H1 (cell line): Measurements from ENCODE around the gene NPTN. TPM values are rescaled to one million over a fixed set of nuclear protein-coding genes. Genes with fewer than 3 reads are reported as not detected.

Source experiments
- CTCF ChIA-PET: fragments of 300-600 bp; sonication (Branson Sonifier 250); formaldehyde crosslinking; loops from one replicate; lab custom pipeline; 2021; ENCODE audit not compliant: partially characterized antibody; lab: Charles Lee
- POLR2A ChIA-PET: fragments of 300-600 bp; sonication (Branson Sonifier 250); formaldehyde crosslinking; loops from one replicate; lab custom pipeline; 2021; ENCODE audit warnings: inconsistent platforms; ENCODE audit not compliant: partially characterized antibody; lab: Charles Lee
- DNase-seq, 2 experiments: peaks; one replicate each; pipeline versions ENCODE4 v3.0.0 to v3.0.0-alpha.2; 2010 to 2022; ENCODE audit warnings: low spot score in 2 of 2, low read depth in 1 of 2, mixed read lengths in 1 of 2
- FAIRE-seq: peaks from 2 replicates; lab custom pipeline; 2011; peaks lifted over from hg19 to GRCh38; lab: Jason Lieb, UNC
- H2AFZ ChIP-seq: 2 replicates; pipeline ENCODE4 v1.8.1; 2012; ENCODE audit warnings: low read length, inconsistent platforms
- H2AK5ac ChIP-seq: 2 replicates; pipeline ENCODE4 v1.6.1; 2013; ENCODE audit warnings: low read depth, low read length
- H2BK120ac ChIP-seq: replicated peaks from 2 replicates; pipeline ENCODE3; 2013; ENCODE audit warnings: low read depth, low read length, inconsistent platforms
- H2BK12ac ChIP-seq: 2 replicates; pipeline ENCODE4 v1.6.1; 2013; ENCODE audit warnings: low read depth, low read length
- H2BK15ac ChIP-seq: 2 replicates; pipeline ENCODE4 v1.6.1; 2013; ENCODE audit warnings: low read length
- H2BK20ac ChIP-seq: 2 replicates; pipeline ENCODE4 v1.6.1; 2013; ENCODE audit warnings: low read length
- H2BK5ac ChIP-seq: 2 replicates; pipeline ENCODE4 v1.6.1; 2013; ENCODE audit warnings: low read depth, low read length
- H3K14ac ChIP-seq: 2 replicates; pipeline ENCODE4 v1.6.1; 2013; ENCODE audit warnings: inconsistent platforms; ENCODE audit not compliant: insufficient read length
- H3K18ac ChIP-seq: 2 replicates; pipeline ENCODE4 v1.6.1; 2013; ENCODE audit warnings: low read length; ENCODE audit errors: extremely low read depth
- H3K23ac ChIP-seq: 2 replicates; pipeline ENCODE4 v1.6.1; 2013; ENCODE audit warnings: inconsistent platforms; ENCODE audit not compliant: insufficient read length
- H3K23me2 ChIP-seq: 2 replicates; pipeline ENCODE4 v1.6.1; 2013; ENCODE audit warnings: low read depth, low read length
- H3K27ac ChIP-seq: 2 replicates; pipeline ENCODE4 v1.6.1; 2011; ENCODE audit warnings: low read depth, low read length, inconsistent platforms
- H3K27me3 ChIP-seq, 4 experiments: replicated peaks in 1 of 4; 1 replicate in 1 of 4; 2 replicates in 3 of 4; pipeline versions ENCODE4 v1.6.1 to v1.8.1; 2011 to 2013; ENCODE audit warnings: low read length in 3 of 4, mild to moderate bottlenecking in 3 of 4, inconsistent platforms in 2 of 4, mixed read lengths in 2 of 4, moderate library complexity in 1 of 4; ENCODE audit not compliant: control insufficient read depth in 3 of 4, insufficient read depth in 3 of 4; ENCODE audit errors: extremely low read depth in 1 of 4
- H3K36me3 ChIP-seq, 4 experiments: 2 replicates each; pipeline versions ENCODE4 v1.6.1 to v1.8.1; 2011 to 2013; ENCODE audit warnings: mild to moderate bottlenecking in 4 of 4, low read length in 3 of 4, moderate library complexity in 2 of 4, control low read depth in 1 of 4, inconsistent platforms in 1 of 4; ENCODE audit not compliant: insufficient read depth in 4 of 4, control insufficient read depth in 2 of 4
- H3K4ac ChIP-seq: replicated peaks from 2 replicates; pipeline ENCODE3; 2013; ENCODE audit warnings: low read length, low read depth, mixed read lengths, inconsistent platforms; ENCODE audit not compliant: insufficient read length
- H3K4me1 ChIP-seq, 4 experiments: replicated peaks in 1 of 4; 1 replicate in 1 of 4; 2 replicates in 3 of 4; pipeline versions ENCODE4 v1.6.1 to v1.8.1; 2011 to 2013; ENCODE audit warnings: low read length in 3 of 4, inconsistent platforms in 2 of 4, mixed read lengths in 1 of 4; ENCODE audit not compliant: insufficient read depth in 4 of 4, control insufficient read depth in 3 of 4
- H3K4me2 ChIP-seq, 2 experiments: 2 replicates each; pipeline versions ENCODE4 v1.6.1 to v1.8.1; 2011 to 2013; ENCODE audit warnings: low read depth in 2 of 2, low read length in 2 of 2, control low read depth in 1 of 2, inconsistent platforms in 1 of 2, mild to moderate bottlenecking in 1 of 2; ENCODE audit not compliant: insufficient read depth in 1 of 2
- H3K4me3 ChIP-seq, 4 experiments: fragments of 200-600, 300-600 bp in 1 of 4; sonication (generic), shearing (Covaris generic), sonication (Bioruptor Twin) in 1 of 4; 2 replicates each; pipeline versions ENCODE4 v1.5.1 to v1.8.1; 2011 to 2016; ENCODE audit warnings: low read length in 4 of 4, low read depth in 3 of 4, control low read depth in 2 of 4, inconsistent platforms in 2 of 4, mild to moderate bottlenecking in 2 of 4, mixed read lengths in 1 of 4, moderate library complexity in 1 of 4; ENCODE audit not compliant: insufficient read depth in 2 of 4; ENCODE audit errors: extremely low read depth in 1 of 4
- H3K56ac ChIP-seq: replicated peaks from 2 replicates; pipeline ENCODE3; 2013; ENCODE audit warnings: low read depth, mild to moderate bottlenecking, mixed read lengths, low read length, inconsistent platforms; ENCODE audit not compliant: insufficient read length
- H3K79me1 ChIP-seq: 2 replicates; pipeline ENCODE4 v1.6.1; 2013; ENCODE audit warnings: low read depth, low read length, control low read depth
- H3K79me2 ChIP-seq, 2 experiments: 2 replicates each; pipeline versions ENCODE4 v1.6.1 to v1.8.1; 2012 to 2013; ENCODE audit warnings: low read length in 2 of 2, mild to moderate bottlenecking in 2 of 2, inconsistent platforms in 1 of 2; ENCODE audit not compliant: insufficient read depth in 2 of 2, control insufficient read depth in 1 of 2
- H3K9ac ChIP-seq, 4 experiments: replicated peaks in 1 of 4; 1 replicate in 1 of 4; 2 replicates in 3 of 4; pipeline versions ENCODE4 v1.6.1 to v1.8.1; 2011 to 2013; ENCODE audit warnings: low read depth in 3 of 4, low read length in 3 of 4, control low read depth in 2 of 4, mild to moderate bottlenecking in 2 of 4, moderate library complexity in 2 of 4, inconsistent platforms in 1 of 4; ENCODE audit errors: extremely low read depth in 1 of 4
- H3K9me3 ChIP-seq, 2 experiments: 2 replicates each; pipeline versions ENCODE4 v1.6.1 to v1.8.1; 2012 to 2013; ENCODE audit warnings: mild to moderate bottlenecking in 2 of 2, moderate library complexity in 2 of 2, control low read depth in 1 of 2, inconsistent platforms in 1 of 2, low read depth in 1 of 2, low read length in 1 of 2, mixed read lengths in 1 of 2; ENCODE audit not compliant: insufficient read depth in 2 of 2
- H4K20me1 ChIP-seq, 2 experiments: replicated peaks in 1 of 2; 2 replicates each; pipeline versions ENCODE3 to v1.8.1; 2011 to 2013; ENCODE audit warnings: inconsistent platforms in 2 of 2, low read length in 2 of 2, mild to moderate bottlenecking in 1 of 2; ENCODE audit not compliant: insufficient read depth in 2 of 2, control insufficient read depth in 1 of 2
- H4K5ac ChIP-seq: 2 replicates; pipeline ENCODE4 v1.6.1; 2013; ENCODE audit warnings: low read length, low read depth, mixed read lengths, inconsistent platforms; ENCODE audit not compliant: insufficient read length
- H4K8ac ChIP-seq: 2 replicates; pipeline ENCODE4 v1.8.0; 2013; ENCODE audit warnings: mild to moderate bottlenecking, moderate library complexity, low read length, inconsistent platforms; ENCODE audit not compliant: insufficient read depth; ENCODE audit errors: extremely low read depth
- H4K91ac ChIP-seq: replicated peaks from 2 replicates; pipeline ENCODE3; 2013; ENCODE audit warnings: low read length, mixed read lengths, inconsistent platforms; ENCODE audit not compliant: insufficient read length
- RAD21 ChIP-seq, 2 experiments: IDR thresholded peaks in 1 of 2; conservative IDR thresholded peaks in 1 of 2; 2 replicates each; pipeline ENCODE4 v1.6.1; 2011; ENCODE audit warnings: low read depth in 2 of 2, low read length in 2 of 2, improper control_type of control experiment in 1 of 2, inconsistent platforms in 1 of 2, mild to moderate bottlenecking in 1 of 2, moderate library complexity in 1 of 2
- SRF ChIP-seq: IDR thresholded peaks from 2 replicates; pipeline ENCODE4 v1.6.1; 2011; ENCODE audit warnings: mild to moderate bottlenecking, low read depth, low read length, moderate library complexity
- whole genome bisulfite sequencing, 2 experiments: shearing (Covaris generic) in 1 of 2; methylation state at CpG; one replicate each; pipeline versions ENCODE4 v1.1.6 to v1.1.7; 2013 to 2015; ENCODE audit warnings: low lambda C conversion rate in 2 of 2, mixed read lengths in 2 of 2, inconsistent platforms in 1 of 2, low coverage in 1 of 2, missing lambda C conversion rate in 1 of 2; ENCODE audit not compliant: insufficient replicate concordance in 2 of 2, insufficient coverage in 1 of 2, insufficient read length in 1 of 2; ENCODE audit errors: extremely low coverage in 1 of 2, missing lambda C conversion rate in 1 of 2; 5-methylcytosine and 5-hydroxymethylcytosine counted together
- polyA plus RNA-seq, 7 experiments: library from polyadenylated mRNA; depleted of rRNA in 3 of 7; stranded (reverse) in 5 of 7; unstranded in 2 of 7; fragments of >200 nt in 5 of 7; fragments of 200-250 nt in 2 of 7; gene quantifications; 1 replicate in 5 of 7; 2 replicates in 1 of 7; 4 replicates in 1 of 7; pipeline versions ENCODE4 v1.2.1 to v1.2.3, GENCODE V29; 2011 to 2013; ENCODE audit warnings: missing spikeins in 2 of 7, mixed read lengths in 2 of 7
- total RNA-seq: library from RNA; stranded (reverse); fragmentation: NEBNext Ultra II Directional; extraction: Animal tissue kit (Norgen Biotek cat#: 25700); gene quantifications from 2 replicates; pipeline ENCODE4 v1.2.1, GENCODE V29; 2021

NPTN gene
- total and polyA plus RNA-seq, 2 of the 8 experiments (the other 6 are each of a cell fraction or from before 2014, with no cell fraction given), result 67.0 to 113 TPM

DNA sequence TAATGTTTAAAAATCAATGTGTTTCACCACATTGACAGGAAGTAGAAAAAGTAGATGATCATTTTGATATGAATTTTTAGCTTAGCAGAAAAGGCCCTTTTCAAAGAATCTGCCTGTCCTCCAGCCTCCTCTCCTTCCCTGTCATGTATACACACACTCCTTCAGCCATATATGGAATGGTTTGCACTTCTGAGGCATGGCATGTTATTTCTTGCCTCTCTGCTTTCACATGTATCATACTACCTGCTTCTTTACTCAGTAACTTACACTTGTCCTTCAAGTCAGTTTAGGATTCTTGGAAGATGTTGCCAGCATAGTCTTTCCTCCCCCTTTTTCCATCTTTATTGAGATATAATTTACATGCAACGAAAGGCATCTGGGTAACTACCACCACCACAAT, 111.2 kb downstream of the NPTN start:
- Histone ChIP-seq H3K79me2 (no peaks in the 10 kb centered on the region), H2AK5ac (no peak overlapping the region), H2BK5ac (no peak overlapping the region), H3K4me1 (peaks cover 3 to 9% (median 5%) of the 10 kb centered on the region in 4 experiments; a peak in 4 of 7 replicates), H3K23me2 (no peaks in the 10 kb centered on the region), H3K4ac (no peak overlapping the region), H3K56ac (no peak overlapping the region), H3K36me3 (no peaks in the 10 kb centered on the region), H3K27ac (no peak overlapping the region), H3K14ac (no peak overlapping the region), H2BK12ac (no peak overlapping the region), H3K9ac (no peak overlapping the region), H2BK15ac (no peak overlapping the region), H4K5ac (no peak overlapping the region), H2AFZ (peak overlapping the region; percentile 70; the same call in 1 of the 2 replicates), H2BK20ac (no peak overlapping the region), H4K8ac (no peak overlapping the region), H3K18ac (no peak overlapping the region), H3K27me3 (no peaks in the 10 kb centered on the region), H2BK120ac (no peak overlapping the region), H3K4me3 (no peak overlapping the region), H3K9me3 (no peaks in the 10 kb centered on the region), H4K20me1 (no peaks in the 10 kb centered on the region), H4K91ac (no peak overlapping the region), H3K23ac (no peak overlapping the region), H3K79me1 (no peaks in the 10 kb centered on the region), H3K4me2 (no peak overlapping the region)
- ChIA-PET CTCF (interaction anchor here (0.7 kb wide), 1 partner anchor 8 kb away, joined by 3 read pairs; no protein-coding TSS in a partner anchor), POLR2A (no interaction called here)
- no peak for FAIRE-seq
- no peak for DNase-seq
- 85% methylated on average over 1 of the region's 1 CpG; no CpG with 5 or more reads in 1 of the 2 experiments for WGBS, 2 experiments
- TF ChIP-seq RAD21 (IDR thresholded peaks at IDR 0.05 in 1 of 2, conservative IDR thresholded peaks at IDR 0.05 in 1 of 2; ENCODE audit: low read depth in 2 of 2, low read length in 2 of 2) (no peak), SRF (peak; percentile 20; the same call in 1 of the 2 replicates)
